ENCODE measurements around the gene MAPKAP1. TPM values are rescaled to one million over a fixed set of nuclear protein-coding genes. Genes with fewer than 3 reads are reported as not detected.

Gene MAPKAP1
- total and polyA plus RNA-seq, 9 of the 15 experiments (the other 6 are each of a cell fraction or from before 2014, with no cell fraction given): 2.6 to 82.1 (median 61.1) TPM

- H3K9me1 ChIP-seq (ENCODE audit: control insufficient read depth, insufficient read depth, low read length): no peaks in the 10 kb centered on the region
- in situ Hi-C loops (cut with MboI): no loop called here
- ChIA-PET CTCF (ENCODE audit: low intra/inter-chr PET ratio) (interaction anchor here (1.6 kb wide), 1 partner anchor 204 kb away, joined by 8 read pairs; no protein-coding TSS in a partner anchor), POLR2A (interaction anchor here (0.7 kb wide), 2 partner anchors 8 to 198 kb away, joined by 3 to 4 read pairs; no protein-coding TSS in a partner anchor)
- ATAC-seq: peak; percentile 48
- no peaks in the 10 kb centered on the region for H3K9me3 ChIP-seq (replicated peaks; ENCODE audit: control insufficient read depth, insufficient read depth, low read depth, low read length)
- no peak overlapping the region for H3K27ac ChIP-seq (ENCODE audit: extremely low read depth, low read depth, low read length)
- no peak overlapping the region for H3K4me3 ChIP-seq
- no peaks in the 10 kb centered on the region for H3K79me2 ChIP-seq (ENCODE audit: control insufficient read depth, insufficient read depth, low read length)
- DNase-seq (ENCODE audit: extremely low read depth in 1 of 4, low spot score in 3 of 4): peak in 1 of 4 experiments; percentile 24
- peak overlapping the region in 1 of 2 experiments; percentile 68; a peak in 1 of 4 replicates for H3K9ac ChIP-seq (ENCODE audit: insufficient read depth in 1 of 2, low read depth in 2 of 2, low read length in 2 of 2)
- H2AFZ ChIP-seq (ENCODE audit: low read depth, low read length): peak overlapping the region; percentile 49
- TF ChIP-seq ZNF740 (CRISPR knock-in tag; IDR thresholded peaks at IDR 0.05) (0 out of 2 replicates have a peak, but pooled peaks have one; percentile 26), ZNF740 (tag; IDR thresholded peaks at IDR 0.05) (no peak), ZBTB33 (CRISPR knock-in tag; IDR thresholded peaks at IDR 0.05) (peak; percentile 64), ETS1 (conservative IDR thresholded peaks at IDR 0.05; ENCODE audit: control insufficient read depth, low read depth, low read length) (0 out of 2 replicates have a peak, but pooled peaks have one; percentile 26), NFIX (CRISPR knock-in tag; IDR thresholded peaks at IDR 0.05; ENCODE audit: low read depth) (no peak), NCOA6 (IDR thresholded peaks at IDR 0.05) (no peak), RHOXF2B (CRISPR knock-in tag; conservative IDR thresholded peaks at IDR 0.05) (no peak)
- no peaks in the 10 kb centered on the region for H3K36me3 ChIP-seq (ENCODE audit: control insufficient read depth, insufficient read depth, low read length)
- peak overlapping the region; percentile 35 for H3K4me2 ChIP-seq (ENCODE audit: insufficient read depth, low read length)
- 51% methylated on average over 18 of the region's 18 CpGs for WGBS (ENCODE audit: insufficient coverage, low coverage, missing lambda C conversion rate)
- H3K4me1 ChIP-seq (replicated peaks in 1 of 2; ENCODE audit: control insufficient read depth in 2 of 2, insufficient read depth in 2 of 2, low read length in 2 of 2): peaks cover 6 to 53% of the 10 kb centered on the region in 2 experiments; a peak in 3 of 5 replicates
- H3K27me3 ChIP-seq (ENCODE audit: control insufficient read depth in 2 of 2, insufficient read depth in 2 of 2, low read length in 2 of 2): no peaks in the 10 kb centered on the region
- no peaks in the 10 kb centered on the region for H4K20me1 ChIP-seq (replicated peaks; ENCODE audit: control insufficient read depth, insufficient read depth, low read length)
- intact Hi-C loops (cut with micrococcal nuclease): loop anchor here (5.0 kb wide), 2 partner anchors 45 to 110 kb away; no protein-coding TSS in a partner anchor
- no peak for FAIRE-seq
- no TSS peak for BruUV-seq (replicated peaks)
Measured at GRCh38 chr9:125427556-125427955, 279.5 kb downstream of the MAPKAP1 start.

All from K562 (cell line).